GM18858 (cell line): Measurements from ENCODE around the gene KLF11.
"Not testable (repeated sequence)": the region's sequence is repeated elsewhere in the genome, so short reads cannot be mapped to it uniquely, and the experiment has no call there.

ENCODE experiments used
- ATAC-seq: cut with Tn5 transposase; IDR thresholded peaks from one replicate; pipeline ENCODE4 v1.9.1; 2021; ENCODE audit not compliant: unreplicated experiment

The KLF11 gene

GRCh38 chr2:10080536-10081304 is 37.4 kb downstream of the KLF11 start:
- ATAC-seq: no peak

- ATAC-seq: no peak
These were observed 39.7 kb downstream of the KLF11 start for GRCh38 chr2:10083046-10083445.

- ATAC-seq: no peak
These were observed 40.4 kb downstream of the KLF11 start for GRCh38 chr2:10083692-10084211.

DNA sequence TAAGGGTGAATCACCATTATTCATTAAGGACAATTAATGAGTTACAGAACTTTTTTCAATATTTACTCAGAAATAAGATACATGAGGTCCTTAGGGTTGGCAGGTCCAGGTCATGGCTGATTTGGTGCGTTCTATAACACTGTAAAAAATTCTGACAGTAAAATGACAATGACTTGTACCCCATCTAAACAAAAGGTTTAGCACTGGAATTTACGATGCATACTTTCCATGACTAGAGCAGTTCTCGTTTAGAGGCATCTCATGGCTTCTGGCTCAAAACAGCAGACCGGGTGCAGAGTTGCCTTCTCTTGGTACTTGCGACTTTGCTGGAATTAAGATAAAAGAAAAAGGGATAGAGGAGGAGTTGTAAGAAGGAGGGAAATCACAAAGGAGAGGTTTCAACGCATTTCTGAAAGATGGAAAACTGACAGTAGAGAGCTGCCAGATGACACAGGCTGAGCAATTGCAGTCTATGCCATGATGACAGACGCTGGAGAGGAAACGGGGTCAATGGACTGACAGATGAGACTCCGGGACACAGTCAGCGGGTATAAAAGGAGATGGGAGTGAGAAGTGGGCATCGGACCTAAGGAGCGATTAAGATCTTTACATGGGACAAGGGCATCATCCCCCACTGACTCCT is 41.0 kb downstream of the KLF11 start:
- no peak for ATAC-seq

DNA sequence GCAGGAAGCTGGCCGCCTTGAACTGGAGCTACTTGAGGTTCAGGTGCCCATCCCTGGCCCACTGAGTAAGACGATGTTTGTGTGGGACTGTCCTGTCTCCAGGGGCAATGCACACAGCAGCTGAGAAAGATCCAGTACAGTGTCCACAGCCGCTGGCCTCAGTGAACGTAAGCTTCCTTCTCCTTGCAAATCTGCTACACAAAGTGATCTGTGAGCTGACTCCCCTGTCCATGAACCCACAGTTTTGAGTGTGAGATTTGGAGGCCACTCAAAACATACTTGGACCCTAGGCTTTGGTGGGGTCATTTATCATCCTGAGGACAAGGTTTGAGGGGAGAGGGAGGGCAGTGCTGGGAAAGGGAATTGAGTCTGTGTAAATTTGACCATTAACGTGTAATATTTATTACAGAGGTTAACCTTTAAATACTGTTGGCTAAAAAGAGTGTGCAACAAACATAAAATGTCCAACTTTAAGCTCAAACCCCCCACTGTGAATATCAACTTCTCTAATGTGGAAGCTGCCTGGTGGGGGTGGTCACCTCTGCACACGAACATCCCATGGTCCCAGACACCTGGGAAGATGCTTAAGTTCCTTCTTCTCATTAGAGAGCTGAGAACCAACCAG is 41.8 kb downstream of the KLF11 start:
- no peak for ATAC-seq

DNA sequence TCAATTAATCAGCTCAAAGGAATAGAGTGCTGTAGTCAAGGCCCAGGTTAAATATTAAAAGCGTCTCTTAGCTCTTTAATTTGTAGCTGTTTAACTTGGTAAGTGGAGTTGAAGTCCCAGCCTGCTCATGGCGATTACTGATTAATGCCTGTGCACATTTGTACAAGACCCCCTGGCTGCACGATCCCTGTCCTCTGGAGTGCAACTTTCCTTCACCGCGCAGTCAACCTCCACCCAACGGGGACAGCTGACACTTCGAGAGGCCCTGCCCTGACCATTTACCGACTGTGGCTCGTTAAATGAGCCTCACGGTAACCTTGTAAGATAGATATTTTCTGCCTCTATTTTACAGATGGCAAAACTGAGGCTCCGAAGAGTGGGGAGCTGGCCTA is 42.3 kb downstream of the KLF11 start:
- ATAC-seq: no peak

GRCh38 chr2:10086950-10087349 is 43.6 kb downstream of the KLF11 start:
- ATAC-seq: no peak

GRCh38 chr2:10087360-10087759 is 44.0 kb downstream of the KLF11 start:
- ATAC-seq: no peak

- ATAC-seq: no peak
These were observed 46.3 kb downstream of the KLF11 start for GRCh38 chr2:10089565-10090190.

DNA sequence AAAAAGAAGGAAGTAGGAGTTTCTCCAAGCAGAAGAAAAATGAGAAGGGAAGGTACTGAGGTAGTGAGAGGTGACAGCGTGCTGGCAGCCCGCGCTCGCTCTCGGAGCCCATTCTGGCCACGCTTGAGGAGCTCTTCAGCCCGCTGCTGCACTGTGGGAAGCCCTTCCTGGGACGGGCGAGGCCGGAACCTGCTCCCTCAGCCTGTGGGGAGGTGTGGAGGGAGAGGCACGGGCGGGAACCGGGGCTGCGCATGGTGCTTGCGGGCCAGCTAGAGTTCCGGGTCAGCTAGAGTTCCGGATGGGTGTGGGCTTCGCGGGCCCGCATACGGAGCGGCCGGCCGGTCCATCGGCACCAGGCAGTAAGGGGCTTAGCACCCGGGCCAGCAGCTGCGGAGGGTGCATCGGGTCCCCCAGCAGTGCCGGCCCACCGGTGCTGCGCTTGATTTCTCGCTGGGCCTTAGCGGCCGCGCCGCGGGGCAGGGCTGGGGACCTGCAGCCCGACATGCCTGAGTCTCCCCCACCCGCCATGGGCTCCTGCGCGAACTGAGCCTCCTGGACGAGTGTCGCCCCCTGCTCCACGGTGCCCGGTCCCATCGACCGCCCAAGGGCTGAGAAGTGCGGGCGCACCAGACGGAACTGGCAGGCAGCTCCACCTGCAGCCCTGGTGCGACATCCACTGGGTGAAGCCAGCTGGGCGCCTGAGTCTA is 48.0 kb downstream of the KLF11 start:
- no peak for ATAC-seq

GRCh38 chr2:10091889-10092244 is 48.5 kb downstream of the KLF11 start:
- ATAC-seq: not testable (repeated sequence)

DNA sequence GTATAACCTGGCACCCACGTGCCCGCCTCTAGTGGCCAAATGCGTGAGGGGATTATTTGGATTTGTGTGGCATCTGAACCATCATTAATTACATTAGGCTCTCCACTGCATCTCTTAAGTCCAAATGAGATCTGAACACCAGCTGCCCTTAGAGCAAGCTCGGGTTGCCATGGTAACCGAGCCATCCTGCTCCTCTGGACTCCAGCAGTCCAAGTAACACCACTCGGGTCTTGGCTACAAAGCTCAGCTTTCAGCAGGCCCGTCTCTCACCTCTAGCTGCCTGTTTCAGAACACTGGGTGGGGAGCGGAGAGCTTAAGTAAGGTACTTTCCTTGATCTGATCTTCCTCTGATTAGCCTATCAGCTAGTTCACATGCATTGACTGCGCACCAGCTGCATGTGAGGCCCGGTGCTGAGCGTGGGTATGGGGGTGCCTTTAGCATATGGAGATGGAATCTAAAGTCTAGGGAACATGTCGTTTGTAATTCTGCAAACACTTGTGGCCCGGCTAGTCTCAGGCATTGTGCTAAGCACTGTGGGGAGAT is 51.0 kb downstream of the KLF11 start:
- no peak for ATAC-seq

- no peak for ATAC-seq
These were observed 51.8 kb downstream of the KLF11 start for GRCh38 chr2:10095175-10095574.

GRCh38 chr2:10096641-10097040 is 53.3 kb downstream of the KLF11 start:
- no peak for ATAC-seq

- no peak for ATAC-seq
These were observed 54.2 kb downstream of the KLF11 start for GRCh38 chr2:10097352-10098148.

- no peak for ATAC-seq
These were observed 58.1 kb downstream of the KLF11 start for GRCh38 chr2:10101491-10101890.

DNA sequence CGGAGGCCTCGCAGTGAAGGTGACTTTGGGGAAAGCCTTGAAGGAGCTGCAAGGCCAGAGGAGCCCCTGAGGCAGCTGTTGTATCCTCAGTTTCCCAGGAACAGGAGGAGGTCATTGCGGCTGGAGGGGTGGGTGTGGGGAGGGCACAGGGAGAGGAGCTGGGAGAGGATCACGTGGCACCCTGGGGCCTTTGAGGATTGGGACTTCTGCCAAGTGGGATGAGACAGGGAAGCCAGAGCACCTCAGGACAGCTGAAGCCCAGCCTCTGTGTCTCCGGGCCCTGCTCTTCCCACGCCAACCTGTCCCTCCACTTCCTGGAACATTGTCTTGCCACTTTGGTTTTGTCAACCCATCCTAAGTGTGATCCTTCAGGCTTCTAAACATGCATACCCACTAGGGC is 59.8 kb downstream of the KLF11 start:
- ATAC-seq: no peak
